Liver (tissue), 3 donors: Measurements from ENCODE around the gene FARP1.

Experiments used
- GABPA ChIP-seq, 2 donors: IDR thresholded peaks in 1 of 2; conservative IDR thresholded peaks in 1 of 2; 2 replicates each; pipeline ENCODE4 v1.6.1; 2016; ENCODE audit warnings: antibody characterized with exemption in 2 of 2, mild to moderate bottlenecking in 1 of 2, moderate library complexity in 1 of 2
- JUND ChIP-seq, 2 donors: IDR thresholded peaks; 2 replicates each; pipeline ENCODE4 v1.6.1; 2016; ENCODE audit warnings: antibody characterized with exemption in 2 of 2
- SP1 ChIP-seq: IDR thresholded peaks from 2 replicates; pipeline ENCODE4 v1.6.1; 2018; ENCODE audit warnings: antibody characterized with exemption, mild to moderate bottlenecking
- YY1 ChIP-seq: IDR thresholded peaks from 2 replicates; pipeline ENCODE4 v1.6.1; 2016; ENCODE audit warnings: antibody characterized with exemption, mild to moderate bottlenecking
- TF ChIP-seq, protein P1 (sequence below): IDR thresholded peaks from 2 replicates; pipeline ENCODE4 v1.6.1; 2016; ENCODE audit warnings: antibody characterized with exemption
- TF ChIP-seq, protein P2 (sequence below): fragments of 150-350 bp; IDR thresholded peaks from 2 replicates; pipeline ENCODE4 v1.5.1; 2017; ENCODE audit warnings: improper control_type of control experiment, low read depth, low read length; ENCODE audit not compliant: missing input control
- TF ChIP-seq, protein P3 (sequence below): IDR thresholded peaks from 2 replicates; pipeline ENCODE4 v1.6.1; 2016; ENCODE audit warnings: antibody characterized with exemption, mild to moderate bottlenecking
- donor health status: healthy.
- donor health status: healthy.

DNA sequence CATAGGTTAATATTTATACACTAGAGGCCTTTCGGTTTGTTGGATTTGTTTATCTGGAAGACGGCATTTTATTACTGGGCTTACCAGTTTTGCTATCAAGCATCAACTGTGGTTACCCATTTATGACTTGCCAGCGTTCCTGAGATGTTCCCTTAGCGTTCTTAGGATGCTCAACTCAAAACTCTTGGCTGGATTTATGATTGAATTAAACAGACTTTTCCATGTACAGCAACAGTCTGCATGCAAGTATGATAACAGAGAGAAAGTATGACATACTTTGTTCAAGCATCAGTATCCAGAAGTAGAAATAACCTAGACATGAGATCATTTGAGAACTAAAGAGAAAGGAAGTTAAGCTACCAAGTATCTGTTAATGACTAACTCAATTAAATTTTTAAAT is 64.1 kb downstream of the FARP1 start:
- TF ChIP-seq, protein P1, sequence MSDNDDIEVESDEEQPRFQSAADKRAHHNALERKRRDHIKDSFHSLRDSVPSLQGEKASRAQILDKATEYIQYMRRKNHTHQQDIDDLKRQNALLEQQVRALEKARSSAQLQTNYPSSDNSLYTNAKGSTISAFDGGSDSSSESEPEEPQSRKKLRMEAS = no peak
- TF ChIP-seq, protein P2, sequence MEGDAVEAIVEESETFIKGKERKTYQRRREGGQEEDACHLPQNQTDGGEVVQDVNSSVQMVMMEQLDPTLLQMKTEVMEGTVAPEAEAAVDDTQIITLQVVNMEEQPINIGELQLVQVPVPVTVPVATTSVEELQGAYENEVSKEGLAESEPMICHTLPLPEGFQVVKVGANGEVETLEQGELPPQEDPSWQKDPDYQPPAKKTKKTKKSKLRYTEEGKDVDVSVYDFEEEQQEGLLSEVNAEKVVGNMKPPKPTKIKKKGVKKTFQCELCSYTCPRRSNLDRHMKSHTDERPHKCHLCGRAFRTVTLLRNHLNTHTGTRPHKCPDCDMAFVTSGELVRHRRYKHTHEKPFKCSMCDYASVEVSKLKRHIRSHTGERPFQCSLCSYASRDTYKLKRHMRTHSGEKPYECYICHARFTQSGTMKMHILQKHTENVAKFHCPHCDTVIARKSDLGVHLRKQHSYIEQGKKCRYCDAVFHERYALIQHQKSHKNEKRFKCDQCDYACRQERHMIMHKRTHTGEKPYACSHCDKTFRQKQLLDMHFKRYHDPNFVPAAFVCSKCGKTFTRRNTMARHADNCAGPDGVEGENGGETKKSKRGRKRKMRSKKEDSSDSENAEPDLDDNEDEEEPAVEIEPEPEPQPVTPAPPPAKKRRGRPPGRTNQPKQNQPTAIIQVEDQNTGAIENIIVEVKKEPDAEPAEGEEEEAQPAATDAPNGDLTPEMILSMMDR = no peak
- TF ChIP-seq JUND (IDR thresholded peaks at IDR 0.05) = no peak
- TF ChIP-seq, protein P3, sequence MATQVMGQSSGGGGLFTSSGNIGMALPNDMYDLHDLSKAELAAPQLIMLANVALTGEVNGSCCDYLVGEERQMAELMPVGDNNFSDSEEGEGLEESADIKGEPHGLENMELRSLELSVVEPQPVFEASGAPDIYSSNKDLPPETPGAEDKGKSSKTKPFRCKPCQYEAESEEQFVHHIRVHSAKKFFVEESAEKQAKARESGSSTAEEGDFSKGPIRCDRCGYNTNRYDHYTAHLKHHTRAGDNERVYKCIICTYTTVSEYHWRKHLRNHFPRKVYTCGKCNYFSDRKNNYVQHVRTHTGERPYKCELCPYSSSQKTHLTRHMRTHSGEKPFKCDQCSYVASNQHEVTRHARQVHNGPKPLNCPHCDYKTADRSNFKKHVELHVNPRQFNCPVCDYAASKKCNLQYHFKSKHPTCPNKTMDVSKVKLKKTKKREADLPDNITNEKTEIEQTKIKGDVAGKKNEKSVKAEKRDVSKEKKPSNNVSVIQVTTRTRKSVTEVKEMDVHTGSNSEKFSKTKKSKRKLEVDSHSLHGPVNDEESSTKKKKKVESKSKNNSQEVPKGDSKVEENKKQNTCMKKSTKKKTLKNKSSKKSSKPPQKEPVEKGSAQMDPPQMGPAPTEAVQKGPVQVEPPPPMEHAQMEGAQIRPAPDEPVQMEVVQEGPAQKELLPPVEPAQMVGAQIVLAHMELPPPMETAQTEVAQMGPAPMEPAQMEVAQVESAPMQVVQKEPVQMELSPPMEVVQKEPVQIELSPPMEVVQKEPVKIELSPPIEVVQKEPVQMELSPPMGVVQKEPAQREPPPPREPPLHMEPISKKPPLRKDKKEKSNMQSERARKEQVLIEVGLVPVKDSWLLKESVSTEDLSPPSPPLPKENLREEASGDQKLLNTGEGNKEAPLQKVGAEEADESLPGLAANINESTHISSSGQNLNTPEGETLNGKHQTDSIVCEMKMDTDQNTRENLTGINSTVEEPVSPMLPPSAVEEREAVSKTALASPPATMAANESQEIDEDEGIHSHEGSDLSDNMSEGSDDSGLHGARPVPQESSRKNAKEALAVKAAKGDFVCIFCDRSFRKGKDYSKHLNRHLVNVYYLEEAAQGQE = no peak
- TF ChIP-seq SP1 = no peak
- TF ChIP-seq YY1 = no peak
- TF ChIP-seq GABPA (IDR thresholded peaks at IDR 0.05 in 1 of 2, conservative IDR thresholded peaks at IDR 0.05 in 1 of 2) = no peak
